GM12892 (cell line): ENCODE data around the gene PDHA2.

ENCODE experiments used
- POLR2A ChIP-seq: IDR thresholded peaks from 2 replicates; pipeline ENCODE4 v1.6.1; 2011; ENCODE audit warnings: low read depth, low read length, control low read depth
- POLR2AphosphoS5 ChIP-seq: IDR thresholded peaks from 2 replicates; pipeline ENCODE4 v1.6.1; 2011; ENCODE audit warnings: low read depth, low read length, control low read depth
- TAF1 ChIP-seq: IDR thresholded peaks from 2 replicates; pipeline ENCODE4 v1.6.1; 2011; ENCODE audit warnings: low read depth, mild to moderate bottlenecking, control low read depth, low read length, borderline replicate concordance

DNA sequence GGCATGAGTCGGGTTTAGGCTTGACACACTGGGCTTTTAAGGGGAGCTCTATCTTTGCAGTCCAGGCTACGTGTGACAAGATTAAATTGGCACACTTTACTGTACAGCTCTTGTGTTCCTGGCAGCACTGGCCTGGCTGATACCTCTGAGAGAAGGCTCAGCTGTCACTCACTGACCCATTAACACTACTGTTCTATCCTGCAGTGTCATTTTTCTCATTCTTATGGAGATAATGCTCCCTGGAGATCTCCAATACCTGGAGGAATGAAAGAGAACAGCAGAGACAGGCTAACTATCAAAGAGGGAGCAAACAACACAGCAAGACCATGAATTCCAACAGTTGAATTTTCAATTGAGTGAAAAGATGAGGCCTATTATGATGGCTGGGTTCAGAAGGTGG, 1.7 kb upstream of the PDHA2 start:
- TF ChIP-seq POLR2AphosphoS5 = no peak
- no peak for TF ChIP-seq POLR2A
- no peak for TF ChIP-seq TAF1
